PC-9 (cell line): Measurements from ENCODE around the gene FMC1. TPM values are rescaled to one million over a fixed set of nuclear protein-coding genes. Genes with fewer than 3 reads are reported as not detected.

ENCODE experiments used
- BruUV-seq: library from RNA; stranded (reverse); fragments of 400-500 nt; replicated peaks from 2 replicates; lab custom pipeline; 2021; lab: Mats Ljungman, UMichigan
- CTCF ChIA-PET: fragments of 300-600 bp; sonication (Branson Sonifier 250); formaldehyde crosslinking; loops from one replicate; lab custom pipeline; 2022; ENCODE audit warnings: antibody characterized with exemption; lab: Charles Lee
- POLR2A ChIA-PET: fragments of 300-600 bp; sonication (Branson Sonifier 250); formaldehyde crosslinking; loops from one replicate; lab custom pipeline; 2022; ENCODE audit warnings: antibody characterized with exemption; ENCODE audit not compliant: unreplicated experiment; lab: Charles Lee
- DNase-seq, 2 experiments: peaks; one replicate each; pipeline versions ENCODE4 v3.0.0 to v3.0.0-alpha.2; 2015 to 2022; ENCODE audit warnings: mixed read lengths in 1 of 2
- H2AFZ ChIP-seq: fragments of 200-600 bp; sonication (generic); 2 replicates; pipeline ENCODE4 v1.8.1; 2017; ENCODE audit warnings: antibody characterized with exemption
- H3F3A ChIP-seq: fragments of 200-600 bp; sonication (generic); 2 replicates; pipeline ENCODE4 v1.8.1; 2017; ENCODE audit warnings: antibody characterized with exemption, mild to moderate bottlenecking, low read depth; ENCODE audit not compliant: insufficient read depth
- H3K27ac ChIP-seq: fragments of 200-600 bp; sonication (generic); 2 replicates; pipeline ENCODE4 v1.6.1; 2016; ENCODE audit warnings: mixed run types
- H3K27me3 ChIP-seq: fragments of 200-600 bp; sonication (generic); 2 replicates; pipeline ENCODE4 v1.6.1; 2016; ENCODE audit warnings: low read depth, mixed run types; ENCODE audit not compliant: insufficient read depth
- H3K36me3 ChIP-seq: fragments of 200-600 bp; sonication (generic); 2 replicates; pipeline ENCODE4 v1.6.1; 2016; ENCODE audit warnings: low read depth, mixed run types
- H3K4me1 ChIP-seq: fragments of 200-600 bp; sonication (generic); replicated peaks from 2 replicates; pipeline ENCODE4 v1.6.1; 2016; ENCODE audit warnings: mixed run types; ENCODE audit not compliant: insufficient read depth
- H3K4me2 ChIP-seq: fragments of 200-600 bp; sonication (generic); 2 replicates; pipeline ENCODE4 v1.6.1; 2017; ENCODE audit warnings: mixed run types
- H3K4me3 ChIP-seq: fragments of 200-600 bp; sonication (generic); 2 replicates; pipeline ENCODE4 v1.6.1; 2016; ENCODE audit warnings: mixed run types
- H3K79me2 ChIP-seq: fragments of 200-600 bp; sonication (generic); 2 replicates; pipeline ENCODE4 v1.6.1; 2017; ENCODE audit warnings: low read depth, mixed run types
- H3K9me2 ChIP-seq: fragments of 200-600 bp; sonication (generic); 2 replicates; pipeline ENCODE4 v1.8.1; 2017; ENCODE audit warnings: mild to moderate bottlenecking; ENCODE audit not compliant: insufficient read depth
- H3K9me3 ChIP-seq: fragments of 200-600 bp; sonication (generic); 2 replicates; pipeline ENCODE4 v1.8.1; 2016; ENCODE audit warnings: low read depth; ENCODE audit not compliant: insufficient read depth
- H4K20me1 ChIP-seq: fragments of 200-600 bp; sonication (generic); 2 replicates; pipeline ENCODE4 v1.8.1; 2017; ENCODE audit not compliant: insufficient read depth
- EZH2 ChIP-seq: fragments of 200-600 bp; sonication (generic); IDR thresholded peaks from 2 replicates; pipeline ENCODE4 v1.8.0; 2017; ENCODE audit warnings: antibody characterized with exemption, low read depth
- intact Hi-C: fragments of 100-400 bp; cut with micrococcal nuclease; formaldehyde crosslinking; loops from one replicate; pipeline ENCODE4 v1.10.0; 2022; ENCODE audit not compliant: unreplicated experiment
- total RNA-seq: library from RNA; stranded (reverse); gene quantifications from 2 replicates; pipeline ENCODE4 v1.2.3, GENCODE V29; 2021
- TF ChIP-seq, protein P1 (sequence below): fragments of 200-600 bp; sonication (generic); conservative IDR thresholded peaks from 2 replicates; pipeline ENCODE4 v1.6.1; 2017; ENCODE audit warnings: mixed run types, antibody characterized with exemption, mild to moderate bottlenecking, moderate library complexity

Gene FMC1
- total RNA-seq, 1 experiment from 2014 or later: 12.5 TPM

- Histone ChIP-seq H3K4me1 (no peaks in the 10 kb centered on the region), H3K79me2 (peaks cover 67% of the 10 kb centered on the region), H3K27ac (no peak overlapping the region), H3K36me3 (peaks cover 46% of the 10 kb centered on the region), H3K4me3 (no peak overlapping the region), H2AFZ (no peak overlapping the region), H3F3A (peaks cover 15% of the 10 kb centered on the region), H3K9me3 (no peaks in the 10 kb centered on the region), H3K9me2 (no peaks in the 10 kb centered on the region), H4K20me1 (peaks cover 61% of the 10 kb centered on the region), H3K27me3 (no peaks in the 10 kb centered on the region), H3K4me2 (no peak overlapping the region)
- TF ChIP-seq, protein P1, sequence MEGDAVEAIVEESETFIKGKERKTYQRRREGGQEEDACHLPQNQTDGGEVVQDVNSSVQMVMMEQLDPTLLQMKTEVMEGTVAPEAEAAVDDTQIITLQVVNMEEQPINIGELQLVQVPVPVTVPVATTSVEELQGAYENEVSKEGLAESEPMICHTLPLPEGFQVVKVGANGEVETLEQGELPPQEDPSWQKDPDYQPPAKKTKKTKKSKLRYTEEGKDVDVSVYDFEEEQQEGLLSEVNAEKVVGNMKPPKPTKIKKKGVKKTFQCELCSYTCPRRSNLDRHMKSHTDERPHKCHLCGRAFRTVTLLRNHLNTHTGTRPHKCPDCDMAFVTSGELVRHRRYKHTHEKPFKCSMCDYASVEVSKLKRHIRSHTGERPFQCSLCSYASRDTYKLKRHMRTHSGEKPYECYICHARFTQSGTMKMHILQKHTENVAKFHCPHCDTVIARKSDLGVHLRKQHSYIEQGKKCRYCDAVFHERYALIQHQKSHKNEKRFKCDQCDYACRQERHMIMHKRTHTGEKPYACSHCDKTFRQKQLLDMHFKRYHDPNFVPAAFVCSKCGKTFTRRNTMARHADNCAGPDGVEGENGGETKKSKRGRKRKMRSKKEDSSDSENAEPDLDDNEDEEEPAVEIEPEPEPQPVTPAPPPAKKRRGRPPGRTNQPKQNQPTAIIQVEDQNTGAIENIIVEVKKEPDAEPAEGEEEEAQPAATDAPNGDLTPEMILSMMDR: no peak
- no peak for TF ChIP-seq EZH2
- CTCF ChIA-PET: no interaction called here
- POLR2A ChIA-PET: no interaction called here
- no peak for DNase-seq
- no TSS peak for BruUV-seq
- intact Hi-C loops: loop anchor here (5.0 kb wide), 1 partner anchor 38 kb away; no protein-coding TSS in a partner anchor
Measured at GRCh38 chr7:139384611-139385010, 43.5 kb downstream of the FMC1 start.

GRCh38 chr7:139387594-139387993, 46.5 kb downstream of the FMC1 start:
- H3K36me3 ChIP-seq: peaks cover 43% of the 10 kb centered on the region; the same call in 1 of the 2 replicates
- BruUV-seq: no TSS peak
- ChIA-PET CTCF (no interaction called here), POLR2A (no interaction called here)
- H3K9me2 ChIP-seq: no peaks in the 10 kb centered on the region
- peak overlapping the region; percentile 6; the same call in 1 of the 2 replicates for H3K27ac ChIP-seq
- no peak overlapping the region for H3K4me2 ChIP-seq
- no peaks in the 10 kb centered on the region for H3K4me1 ChIP-seq
- intact Hi-C loops: no loop called here
- no peak for TF ChIP-seq EZH2
- TF ChIP-seq, protein P1: no peak
- peaks cover 19% of the 10 kb centered on the region; the same call in 1 of the 2 replicates for H3F3A ChIP-seq
- H3K79me2 ChIP-seq: peaks cover 86% of the 10 kb centered on the region
- DNase-seq: no peak
- H3K4me3 ChIP-seq: no peak overlapping the region
- no peaks in the 10 kb centered on the region for H3K9me3 ChIP-seq
- no peaks in the 10 kb centered on the region for H3K27me3 ChIP-seq
- no peak overlapping the region for H2AFZ ChIP-seq
- peaks cover 65% of the 10 kb centered on the region for H4K20me1 ChIP-seq

GRCh38 chr7:139389091-139389490, 48.0 kb downstream of the FMC1 start:
- Histone ChIP-seq H3K4me1 (no peaks in the 10 kb centered on the region), H3K4me3 (no peak overlapping the region), H3K9me2 (no peaks in the 10 kb centered on the region), H2AFZ (no peak overlapping the region), H3K27me3 (no peaks in the 10 kb centered on the region), H3K27ac (no peak overlapping the region; the same call in 1 of the 2 replicates), H3K9me3 (no peaks in the 10 kb centered on the region), H3K79me2 (peaks cover 82% of the 10 kb centered on the region), H3F3A (peaks cover 16% of the 10 kb centered on the region; the same call in 1 of the 2 replicates), H3K4me2 (no peak overlapping the region), H4K20me1 (peaks cover 66% of the 10 kb centered on the region), H3K36me3 (peaks cover 45% of the 10 kb centered on the region)
- BruUV-seq: no TSS peak
- ChIA-PET CTCF (no interaction called here), POLR2A (interaction anchor here (0.5 kb wide), 1 partner anchor 1203 kb away, joined by 16 read pairs; no protein-coding TSS in a partner anchor)
- DNase-seq: no peak
- no peak for TF ChIP-seq EZH2
- TF ChIP-seq, protein P1: no peak
- intact Hi-C loops: no loop called here
